Activated gamma-delta T cell treated with anti-CD3 and anti-CD28 coated beads, Interleukin-2, amount 50 U/mL, for 16 hours (primary cell): ENCODE data around the gene MR1.

ENCODE experiments used
- DNase-seq: peaks from one replicate; pipeline ENCODE4 v3.0.0-alpha.2; 2020; ENCODE audit warnings: low read depth

MR1 gene

GRCh38 chr1:181033799-181034451, at the start of gene MR1:
Gene MR1, plus strand, starts transcription at chr1:181033983. Its CDS starts 25 bp downstream, at chr1:181034008.
- DNase-seq, result peak; percentile 21

DNA sequence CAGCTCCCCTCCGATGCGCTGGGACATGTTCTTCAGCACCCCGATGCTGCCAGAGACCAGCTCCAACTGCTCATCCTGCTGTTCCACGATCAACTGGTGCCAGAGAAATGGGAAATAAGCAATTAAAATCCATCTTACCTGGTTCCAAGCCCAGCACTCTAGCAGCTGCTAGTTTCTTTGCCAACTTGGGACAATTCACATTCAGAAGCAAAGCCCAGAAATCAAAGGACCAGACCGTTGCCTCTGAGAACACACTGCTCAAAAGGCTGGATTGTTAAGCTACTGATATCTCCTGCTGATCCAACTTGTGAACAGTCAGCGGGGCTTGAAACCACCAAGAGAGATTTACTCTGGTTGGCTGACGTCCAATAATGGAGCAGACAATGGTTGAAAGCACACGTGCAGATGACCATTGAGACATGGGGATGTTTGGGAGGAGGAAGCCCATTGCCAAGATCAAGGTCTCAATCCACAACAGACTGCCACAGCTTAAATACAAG, 45.5 kb upstream of the MR1 start:
- DNase-seq, result no peak

DNA sequence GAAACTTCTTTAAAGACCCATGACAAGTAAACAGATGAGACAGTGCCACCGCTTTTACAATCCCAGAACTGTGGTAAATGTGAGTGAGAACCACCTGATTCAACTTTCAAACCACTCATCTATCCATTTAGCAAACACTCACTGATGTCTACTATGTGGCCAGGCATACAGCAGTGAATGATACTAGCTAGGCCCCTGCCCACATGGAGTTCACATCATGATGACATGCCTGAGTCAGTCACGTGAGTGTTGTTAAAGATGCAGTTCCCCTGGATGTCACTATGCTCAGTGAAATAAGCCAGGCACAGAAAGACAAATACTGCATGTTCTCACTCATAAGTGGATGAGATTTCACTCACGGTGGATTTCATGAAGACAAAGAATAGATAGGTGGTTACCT, 39.5 kb upstream of the MR1 start:
- DNase-seq, result no peak

DNA sequence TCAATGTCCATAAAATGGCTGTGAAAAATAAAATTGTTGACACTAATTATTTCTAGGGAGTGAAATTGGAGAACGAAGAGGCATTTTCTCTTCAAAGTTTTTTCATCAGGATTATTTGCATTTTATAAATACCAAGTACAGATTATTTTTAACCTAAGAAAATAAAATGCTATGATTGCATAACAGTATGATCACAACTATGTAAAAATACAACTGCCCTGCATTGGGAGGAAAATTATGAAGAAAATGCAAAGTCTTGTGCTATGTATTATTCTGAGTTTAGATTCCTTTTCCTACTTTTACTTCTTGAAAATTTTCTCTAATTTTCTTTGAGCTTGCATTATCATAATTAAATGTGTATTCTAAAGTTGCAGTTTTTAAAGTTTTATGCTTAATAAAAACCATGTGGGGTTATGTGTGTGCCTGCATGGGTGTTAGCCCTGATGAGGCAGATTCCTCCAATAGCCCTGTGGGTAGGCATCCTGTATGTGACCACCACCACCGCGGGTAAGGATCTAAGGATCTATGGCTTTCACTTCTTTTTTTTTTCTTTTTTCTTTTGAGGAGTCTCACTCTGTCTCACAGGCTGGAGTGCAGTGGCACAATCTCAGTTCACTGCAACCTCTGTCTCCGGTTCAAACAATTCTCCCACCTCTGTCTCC, 35.8 kb upstream of the MR1 start:
- no peak for DNase-seq

- no peak for DNase-seq
These were observed 32.5 kb upstream of the MR1 start for GRCh38 chr1:181001091-181001780.

DNA sequence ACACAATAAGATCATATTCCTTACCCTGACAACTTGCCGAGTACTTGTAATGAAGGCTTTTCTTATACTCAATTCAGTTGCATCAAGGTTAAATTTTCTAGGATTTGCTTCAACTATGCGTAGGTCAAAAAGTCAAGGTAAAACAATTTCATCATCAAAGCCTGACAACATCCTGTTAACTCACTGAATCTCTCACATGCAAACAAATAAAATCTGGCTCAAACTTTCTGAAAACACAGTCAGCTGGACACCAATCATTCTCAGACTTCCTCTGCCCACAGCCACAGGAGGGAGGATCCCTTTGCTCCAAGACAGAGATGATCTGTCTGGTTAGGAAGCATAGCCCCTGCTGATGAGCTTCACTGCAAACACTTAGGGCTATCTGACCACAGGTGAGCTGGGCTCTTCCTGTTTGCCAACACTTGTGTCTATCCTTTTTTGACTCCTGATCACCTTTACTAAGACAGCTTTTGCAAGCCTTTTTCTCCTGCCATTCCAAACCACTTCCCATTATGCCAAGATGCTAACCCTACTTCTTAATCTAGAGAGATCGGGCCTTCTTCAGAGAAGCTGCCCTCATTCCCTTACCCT, 31.1 kb upstream of the MR1 start:
- no peak for DNase-seq

DNA sequence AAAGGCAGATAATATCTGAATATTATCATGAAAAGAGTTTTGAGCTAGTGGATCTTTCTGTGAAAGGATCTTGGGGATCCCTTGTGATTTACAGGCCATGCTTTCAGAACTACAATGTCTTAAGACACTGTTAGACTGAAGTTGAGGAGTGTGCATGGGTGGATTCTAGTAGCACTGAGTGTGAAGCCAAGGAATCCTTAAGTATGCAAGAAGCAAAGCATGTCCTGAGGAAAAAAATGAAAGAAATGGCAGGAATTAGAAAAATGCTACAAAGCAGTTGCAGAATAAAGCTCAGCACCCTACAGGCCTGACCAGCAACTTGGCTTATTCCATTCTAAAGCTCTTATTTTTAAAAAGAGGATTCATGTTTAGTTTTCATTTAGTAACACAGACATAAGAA, 23.0 kb upstream of the MR1 start:
- no peak for DNase-seq

DNA sequence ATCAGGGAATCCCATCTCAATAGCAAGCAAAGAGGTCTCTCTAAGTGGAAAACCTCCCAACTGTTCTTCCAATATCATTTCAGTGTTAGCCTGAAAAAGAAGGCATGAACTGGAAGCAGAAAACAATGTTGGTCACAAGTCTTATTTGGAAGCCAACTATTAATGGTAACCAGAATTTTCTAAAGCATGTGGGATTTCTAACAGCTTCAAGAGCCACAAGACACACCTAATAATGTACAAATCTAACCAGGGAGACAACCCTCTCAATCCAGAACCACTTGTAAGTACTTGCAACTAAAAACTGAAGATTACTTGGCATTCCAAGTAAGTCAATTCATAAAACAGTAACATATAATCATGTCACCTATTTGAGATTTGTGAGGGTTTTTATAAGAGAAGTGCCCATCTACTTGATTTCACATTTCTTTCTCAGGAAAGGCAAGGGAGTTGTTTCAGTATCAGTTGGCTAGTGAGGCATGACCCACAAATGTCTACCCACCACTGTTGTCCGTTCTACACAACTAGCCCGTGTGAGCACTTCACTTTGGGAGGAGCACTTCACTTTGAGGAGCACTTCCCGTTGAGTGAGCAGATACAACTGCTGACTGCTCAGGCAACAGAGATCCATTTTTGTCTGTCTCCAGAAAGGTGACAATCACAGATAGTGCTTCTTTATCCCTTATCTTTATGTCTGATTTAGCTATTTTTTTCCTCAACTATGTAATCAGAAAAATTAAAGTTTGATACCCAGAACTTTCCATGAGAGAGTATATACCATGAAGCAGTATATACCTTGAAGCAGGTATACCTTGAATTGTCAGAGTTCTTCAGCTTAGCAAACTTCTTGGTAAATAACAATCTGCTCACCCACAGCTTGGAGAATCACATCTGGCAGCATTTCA, 22.2 kb upstream of the MR1 start:
- DNase-seq, result no peak

GRCh38 chr1:181012203-181012745, 21.5 kb upstream of the MR1 start:
- DNase-seq, result no peak

- no peak for DNase-seq
These were observed 20.6 kb upstream of the MR1 start for GRCh38 chr1:181013144-181013543.

- DNase-seq, result no peak
These were observed 19.1 kb upstream of the MR1 start for GRCh38 chr1:181014477-181015250.

DNA sequence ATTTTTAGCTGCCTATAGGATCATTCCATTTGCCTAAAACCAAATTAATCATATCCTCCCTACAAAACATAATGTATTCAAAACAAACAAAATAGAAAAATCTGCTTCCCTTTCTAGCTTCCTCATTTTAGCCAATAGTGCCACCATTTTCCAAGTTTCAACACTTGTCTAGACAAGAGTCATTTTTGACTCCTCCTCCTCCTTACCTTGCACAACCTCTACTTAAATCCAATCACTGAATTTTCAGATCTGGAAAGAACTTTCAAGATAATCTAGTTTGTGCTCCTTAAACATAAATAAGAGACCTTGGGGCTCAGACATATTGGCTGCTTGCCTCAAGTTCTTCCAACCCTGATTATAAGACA, 18.6 kb upstream of the MR1 start:
- DNase-seq, result no peak

DNA sequence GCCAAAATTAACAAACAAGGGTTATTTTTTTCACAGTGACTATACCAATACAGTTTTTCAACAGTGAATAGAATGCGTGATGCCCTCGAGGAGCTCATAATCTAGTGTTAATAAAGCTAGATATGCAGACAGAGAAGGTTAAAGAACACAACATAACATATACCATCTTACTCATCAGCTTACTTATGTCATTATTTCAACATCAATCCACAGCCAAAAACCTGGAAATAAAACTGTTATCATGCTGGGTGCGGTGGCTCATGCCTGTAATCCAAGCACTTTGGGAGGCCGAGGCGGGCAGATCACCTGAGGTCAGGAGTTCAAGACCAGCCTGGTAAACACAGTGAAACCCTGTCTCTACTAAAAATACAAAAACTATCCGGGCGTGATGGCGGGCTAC, 17.2 kb upstream of the MR1 start:
- DNase-seq, result no peak

DNA sequence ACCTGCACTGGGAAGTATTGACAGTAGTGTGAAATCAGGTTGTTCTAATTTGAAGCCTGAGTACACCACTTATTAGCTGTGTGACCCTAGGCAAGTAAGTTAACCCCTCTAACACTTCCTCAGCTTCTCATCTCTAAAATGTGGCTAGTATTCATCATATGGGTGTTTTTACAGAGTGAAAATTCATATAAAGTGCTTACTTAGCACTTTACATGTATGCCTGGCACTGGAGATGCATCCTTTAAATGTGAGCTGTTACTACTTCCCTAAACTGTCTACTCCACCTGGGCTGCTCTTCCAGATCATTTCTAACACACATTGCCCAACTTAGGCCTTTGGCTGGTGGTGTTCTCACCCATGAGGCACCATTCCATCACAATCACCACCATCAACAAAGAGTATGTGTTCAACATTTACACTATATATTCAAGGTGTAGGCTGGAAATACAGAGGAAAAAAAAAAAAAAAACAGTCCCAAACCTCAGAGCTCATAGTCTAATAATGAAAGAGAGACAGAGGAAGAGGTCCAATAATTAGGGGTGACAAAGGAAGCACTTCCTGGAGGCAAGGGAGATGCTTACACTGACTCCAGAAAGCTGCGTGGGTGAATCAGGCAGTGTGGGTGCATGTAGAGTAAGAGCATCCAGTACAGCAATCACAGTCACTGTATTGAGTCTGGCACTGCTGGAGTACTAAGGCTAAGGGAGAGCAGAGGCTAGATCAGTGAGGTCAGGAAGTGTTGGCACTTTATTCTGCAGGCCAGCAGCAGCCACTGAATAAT, 14.7 kb upstream of the MR1 start:
- no peak for DNase-seq

DNA sequence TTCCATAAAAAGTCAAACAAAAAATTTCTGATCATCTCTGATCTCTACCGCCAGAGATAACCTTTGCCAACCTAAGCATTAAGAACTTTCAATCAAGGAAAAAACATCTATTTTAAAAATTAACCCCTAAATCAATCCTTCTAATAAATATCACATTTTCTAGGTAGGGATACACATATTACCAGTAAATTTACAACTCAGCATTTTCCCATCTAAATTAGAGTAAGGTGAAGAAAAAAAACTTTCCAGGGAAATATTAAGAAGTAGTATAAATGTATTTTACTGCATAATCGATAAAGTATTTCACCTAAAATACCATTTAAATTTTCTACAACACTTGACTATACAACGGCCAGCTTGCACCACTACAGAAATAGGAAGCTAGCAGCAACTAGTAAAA, 12.6 kb upstream of the MR1 start:
- DNase-seq, result no peak

- DNase-seq, result peak; percentile 43
These were observed 11.9 kb upstream of the MR1 start for GRCh38 chr1:181021811-181022434.

DNA sequence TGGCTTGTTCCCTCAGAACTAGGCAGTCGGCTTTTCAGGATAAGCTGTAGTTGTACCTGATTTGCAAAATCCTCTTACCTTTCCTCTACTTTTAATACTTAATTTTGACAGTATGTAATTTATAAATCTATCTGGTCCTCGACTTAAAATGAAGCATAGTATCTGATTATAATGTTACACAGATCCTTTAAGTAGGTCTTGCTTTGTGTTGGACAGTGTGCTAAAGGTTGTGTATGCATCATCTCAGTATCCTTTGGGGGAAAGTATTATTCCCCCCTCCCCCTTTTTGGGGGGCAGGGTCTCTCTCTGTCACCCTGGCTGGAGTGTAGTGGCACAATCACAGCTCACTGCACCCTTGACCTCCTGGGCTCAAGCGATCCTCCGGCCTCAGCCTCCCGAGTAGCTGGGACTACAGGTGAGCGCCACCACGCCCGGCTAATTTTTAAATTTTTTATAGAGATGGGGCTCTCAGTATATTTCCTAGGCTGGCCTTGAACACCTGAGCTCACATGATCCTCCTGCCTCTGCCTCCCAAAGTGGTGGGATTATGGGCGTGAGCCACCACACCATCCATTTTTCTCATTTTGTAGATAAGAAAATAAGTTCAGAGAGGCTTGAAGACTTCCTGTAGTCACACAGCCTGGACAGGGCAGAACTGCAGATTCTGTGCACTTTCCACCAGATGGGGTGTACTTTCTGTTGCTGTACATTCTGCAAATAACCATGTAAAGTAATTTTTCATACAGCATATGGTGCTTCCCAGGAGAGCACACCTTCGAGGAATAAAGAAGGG, 10.3 kb upstream of the MR1 start:
- no peak for DNase-seq

GRCh38 chr1:181028196-181028595, 5.6 kb upstream of the MR1 start:
- no peak for DNase-seq

- no peak for DNase-seq
These were observed 5.2 kb upstream of the MR1 start for GRCh38 chr1:181028615-181029014.
